CD4-positive, alpha-beta T cell treated with Interleukin-17A for 1 hour (primary cell): ENCODE data around the gene PCNX1.
A peak's percentile ranks its signal among the peaks of the same experiment; 100 is the strongest.

ENCODE experiments used
- DNase-seq: peaks from one replicate; pipeline ENCODE4 v3.0.0-alpha.2; 2020

PCNX1 gene

DNA sequence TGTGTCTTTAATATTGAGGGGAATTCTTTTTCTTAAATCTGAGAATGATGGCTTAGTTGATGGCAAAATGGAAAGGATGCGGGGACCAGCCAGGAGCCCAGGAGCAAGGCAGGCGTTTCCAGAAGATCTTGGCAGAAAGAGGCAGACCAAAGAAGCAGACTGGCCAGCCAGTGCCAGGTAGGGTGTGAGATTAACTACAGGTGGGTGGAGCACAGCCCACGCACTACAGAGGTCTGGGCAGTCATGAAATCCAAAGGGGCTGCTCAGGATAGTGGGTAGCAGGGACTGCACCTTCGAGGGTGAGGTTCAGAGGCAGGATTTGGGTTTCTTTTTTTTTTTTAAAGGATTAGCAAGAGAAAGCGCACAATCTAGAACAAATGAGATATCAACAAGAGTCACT, 17.7 kb upstream of the PCNX1 start:
- no peak for DNase-seq

DNA sequence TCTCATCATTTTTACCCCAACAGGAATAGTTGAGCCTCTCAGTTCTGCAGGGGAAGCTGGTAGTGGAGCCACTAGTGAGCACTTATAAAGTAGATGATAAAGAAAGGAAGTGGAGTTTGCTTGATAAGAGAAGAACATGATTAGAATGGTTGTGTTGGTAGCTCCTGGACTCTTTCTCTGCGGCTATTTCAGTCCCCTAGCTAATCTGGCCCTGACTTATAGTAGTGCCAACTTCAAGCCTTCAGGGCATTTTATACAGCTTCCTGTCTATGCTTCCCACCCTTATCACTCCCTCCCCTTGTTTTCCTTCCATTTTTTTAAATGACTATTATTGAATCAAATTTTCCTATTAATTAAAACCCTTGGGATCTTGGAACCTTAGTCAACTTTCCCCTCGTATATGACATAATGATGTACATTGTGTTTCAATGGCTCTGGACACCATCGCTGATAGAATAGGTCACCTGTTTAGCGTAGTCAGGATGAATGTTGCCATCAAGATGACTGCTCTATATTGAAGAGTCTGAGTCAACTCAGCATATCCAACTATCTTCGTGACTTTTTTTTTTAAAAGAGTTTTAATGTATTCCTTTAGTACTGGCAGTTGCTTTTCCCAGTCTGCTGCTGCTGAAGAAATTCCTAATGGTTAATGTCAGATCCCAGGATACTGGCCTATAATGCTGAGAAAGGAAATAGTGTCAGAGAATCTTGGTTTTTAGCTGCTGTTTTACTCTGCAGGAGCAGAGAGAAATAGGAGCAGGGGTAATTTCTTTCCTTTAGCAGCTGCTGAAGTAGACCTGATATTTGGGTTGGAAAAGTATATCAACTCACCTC, 16.2 kb upstream of the PCNX1 start:
- no peak for DNase-seq

- no peak for DNase-seq
These were observed 15.5 kb upstream of the PCNX1 start for GRCh38 chr14:70891737-70892136.

- DNase-seq: peak; percentile 32
These were observed 14.0 kb upstream of the PCNX1 start for GRCh38 chr14:70893062-70893845.

GRCh38 chr14:70893858-70894291, 13.4 kb upstream of the PCNX1 start:
- no peak for DNase-seq

DNA sequence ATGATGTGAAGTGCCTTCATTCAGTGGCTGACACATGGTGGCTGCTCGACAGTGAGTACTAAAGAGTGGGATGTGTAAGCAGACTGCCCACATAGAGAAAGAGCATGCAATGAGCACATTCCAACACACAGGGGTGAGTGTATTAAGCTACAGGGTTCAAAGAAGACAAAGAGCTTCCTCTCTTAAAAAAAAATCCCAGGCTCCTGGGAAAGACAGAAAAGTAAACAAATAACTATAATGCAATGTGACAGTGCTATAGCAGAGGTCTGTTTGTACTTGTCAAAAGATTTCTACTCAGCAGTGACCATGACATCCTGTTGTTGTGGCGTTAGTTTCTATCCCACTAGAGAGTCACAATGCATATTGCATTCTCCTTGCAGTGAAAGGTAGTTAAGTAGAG, 12.4 kb upstream of the PCNX1 start:
- DNase-seq: no peak

- no peak for DNase-seq
These were observed 10.9 kb upstream of the PCNX1 start for GRCh38 chr14:70896317-70896716.

DNA sequence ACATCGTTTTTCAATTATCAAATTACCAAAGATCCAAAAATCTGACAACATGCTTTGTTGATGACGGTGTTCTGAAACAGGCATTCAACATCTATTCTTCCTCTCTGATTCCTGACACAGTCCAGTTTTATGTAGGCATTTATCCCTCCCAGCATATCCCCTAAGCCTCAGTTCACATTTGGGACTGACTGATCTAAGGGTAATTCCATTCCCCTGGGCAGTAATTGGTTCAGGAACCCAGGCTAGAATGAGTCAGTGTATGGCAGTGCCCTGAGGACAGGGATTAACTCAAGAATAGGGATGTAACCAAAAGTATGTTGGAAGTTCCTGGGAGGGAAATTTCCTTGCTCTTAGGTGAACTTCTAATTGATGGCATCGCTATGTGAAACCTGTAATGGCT, 10.3 kb upstream of the PCNX1 start:
- DNase-seq: no peak

DNA sequence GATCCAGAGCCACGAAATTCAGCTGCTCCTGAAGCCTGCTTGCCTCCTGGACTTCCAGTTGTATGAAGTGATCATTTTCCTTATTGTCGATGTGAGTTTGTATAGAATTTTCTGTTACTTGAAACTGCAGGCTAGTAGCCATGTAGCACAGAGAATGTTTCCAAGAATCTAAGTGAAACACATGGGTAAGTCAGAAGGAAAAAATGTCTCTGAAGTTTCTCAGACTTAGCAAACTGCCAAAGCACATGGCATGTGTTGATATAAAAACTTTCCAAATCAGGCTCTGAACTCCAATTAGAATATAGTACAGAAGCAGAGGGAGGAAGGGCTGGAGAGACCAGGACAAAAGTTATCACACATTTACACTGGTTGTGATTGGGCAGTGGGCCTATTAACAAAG, 9.8 kb upstream of the PCNX1 start:
- DNase-seq: no peak

GRCh38 chr14:70898111-70898745, 9.0 kb upstream of the PCNX1 start:
- DNase-seq: no peak

- no peak for DNase-seq
These were observed 6.0 kb upstream of the PCNX1 start for GRCh38 chr14:70901269-70901668.

DNA sequence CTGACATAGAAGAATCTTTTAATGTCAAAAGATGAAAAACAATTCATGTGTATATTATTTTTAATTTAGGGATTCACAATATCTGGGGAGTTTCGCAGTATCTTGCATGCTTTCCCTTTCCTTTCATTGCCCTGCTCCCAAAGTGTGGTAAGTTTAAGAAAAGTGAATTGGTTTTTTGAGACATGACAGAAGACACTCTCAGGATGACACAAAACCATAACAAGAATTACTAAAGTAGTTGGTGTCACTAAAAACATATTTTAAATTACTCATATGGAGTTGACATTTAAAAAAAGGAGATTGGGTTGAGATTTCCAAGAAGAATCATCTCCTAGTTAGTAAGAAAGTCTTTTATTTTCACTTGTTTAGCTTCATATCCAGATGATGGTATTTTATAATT, 5.1 kb upstream of the PCNX1 start:
- no peak for DNase-seq

DNA sequence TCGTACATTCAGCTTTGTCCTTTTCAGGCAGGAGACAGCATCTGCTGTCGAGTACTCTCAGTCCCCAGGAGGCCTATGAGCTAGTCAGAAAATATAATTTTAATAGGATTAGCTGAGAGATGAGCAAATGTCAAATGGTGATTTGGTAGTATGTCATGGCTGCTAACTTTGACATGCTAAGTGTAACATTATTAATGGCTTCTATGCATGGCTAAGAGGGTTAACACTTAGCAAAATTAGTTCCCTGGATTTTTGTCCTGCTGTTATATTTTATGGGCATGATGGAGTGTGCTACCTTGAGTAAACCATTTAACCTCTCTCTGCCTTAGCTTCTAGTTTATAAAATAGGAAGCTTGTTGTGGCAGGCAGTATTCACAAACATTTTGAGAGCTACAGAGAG, 2.9 kb upstream of the PCNX1 start:
- DNase-seq: no peak

DNA sequence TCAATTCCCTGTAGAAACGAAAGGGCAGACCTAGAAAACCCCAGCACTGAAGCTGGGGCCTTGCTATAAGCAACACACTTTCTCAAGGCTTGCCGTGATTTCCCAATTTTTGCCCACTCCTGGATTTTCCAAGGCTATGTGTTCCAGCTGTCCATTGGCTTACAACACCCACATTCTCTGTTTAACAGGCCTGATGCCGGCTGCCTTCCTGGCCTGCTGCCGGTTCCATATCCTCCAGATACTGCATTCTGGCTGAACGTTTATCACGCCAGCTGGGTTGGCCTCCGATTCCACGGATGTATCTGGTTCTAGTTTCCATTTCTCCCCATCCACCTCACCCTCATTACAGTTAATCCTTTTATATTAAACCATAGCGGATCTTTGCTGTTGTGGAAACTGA, 2.0 kb upstream of the PCNX1 start:
- DNase-seq: no peak

GRCh38 chr14:70906793-70907175, 475 bp upstream of the PCNX1 start:
- no peak for DNase-seq

GRCh38 chr14:70907996-70908934, 1.0 kb downstream of the PCNX1 start:
- DNase-seq: peak; percentile 52

GRCh38 chr14:70908935-70909641, 1.8 kb downstream of the PCNX1 start:
- DNase-seq: no peak

GRCh38 chr14:70909733-70910614, 2.7 kb downstream of the PCNX1 start:
- DNase-seq: peak; percentile 48

DNA sequence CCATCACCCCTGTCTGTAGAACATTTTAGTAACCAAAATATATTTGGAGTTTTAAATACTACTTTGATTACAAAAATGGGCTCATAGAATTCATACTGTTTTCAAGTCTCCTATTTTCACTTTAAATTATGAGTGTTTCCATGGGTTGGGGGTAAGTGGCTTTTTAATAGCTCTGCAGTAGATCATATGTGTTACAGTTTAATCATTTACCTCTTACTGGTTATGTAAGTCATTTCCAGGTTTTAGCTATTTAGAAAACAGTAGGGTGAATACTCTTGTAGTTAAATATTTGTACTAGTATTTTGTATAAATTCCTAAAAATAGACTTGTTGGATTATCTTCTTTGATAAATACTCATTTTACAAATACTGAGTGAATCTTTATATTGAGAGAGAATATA, 8.2 kb downstream of the PCNX1 start:
- DNase-seq: no peak

DNA sequence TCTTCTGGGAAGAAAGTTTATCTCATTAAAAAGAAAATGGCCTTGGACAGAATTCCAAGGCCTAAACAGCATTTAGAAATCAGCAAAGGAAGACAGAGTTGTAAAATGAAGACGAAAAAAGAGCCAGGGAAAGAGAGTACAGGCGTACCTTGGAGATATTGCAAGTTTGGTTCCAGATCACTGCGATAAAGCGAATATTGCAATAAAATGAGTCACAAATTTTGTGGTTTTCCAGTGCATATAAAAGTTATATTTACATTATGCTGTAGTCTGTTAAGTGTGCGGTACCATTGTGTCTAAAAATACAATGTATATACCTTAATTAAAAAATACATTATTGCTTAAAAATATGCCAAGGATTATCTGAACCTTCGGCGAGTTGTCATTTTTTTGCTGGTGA, 9.0 kb downstream of the PCNX1 start:
- no peak for DNase-seq

DNA sequence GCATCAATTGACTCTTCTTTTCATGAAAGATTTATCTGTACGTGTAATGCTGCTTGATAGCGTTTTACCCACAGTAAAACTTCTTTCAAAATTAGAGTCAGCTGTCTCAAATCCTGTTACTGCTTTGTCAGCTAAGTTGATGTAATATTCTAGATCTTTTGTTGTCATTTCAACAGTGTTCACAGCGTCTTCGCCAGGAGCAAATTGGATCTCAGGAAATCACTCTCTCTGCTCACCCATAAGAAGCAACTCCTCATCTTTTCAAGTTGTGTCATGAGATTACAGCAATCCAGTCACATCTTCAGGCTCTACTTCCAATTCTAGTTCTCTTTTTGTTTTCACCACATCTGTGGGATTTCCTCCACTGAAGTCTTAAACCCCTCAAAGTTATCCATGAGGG, 9.5 kb downstream of the PCNX1 start:
- no peak for DNase-seq
